Right atrium auricular region (tissue), 2 donors: Measurements from ENCODE around the gene KRTDAP. TPM values are rescaled to one million over a fixed set of nuclear protein-coding genes. Genes with fewer than 3 reads are reported as not detected.

ENCODE experiments used
- total RNA-seq, 2 donors: library from RNA; depleted of rRNA; stranded (reverse); fragments of >200 nt; gene quantifications; one replicate each; pipeline ENCODE4 v1.1.0, GENCODE V29; 2016

Gene KRTDAP
- total RNA-seq, 2 donors from 2014 or later, result not detected

Other genes with a start within 250 kb of the KRTDAP start
- gene LSR, start 241.5 kb downstream of the KRTDAP start, total RNA-seq, result 10 to 100 TPM in 1 of 2 donors, 1 to 10 TPM in 1; 7.6 to 20.1 TPM
- gene USF2, start 221.5 kb downstream of the KRTDAP start, total RNA-seq, result 100 to 1,000 TPM; 130 to 180 TPM
- gene HAMP, start 207.9 kb downstream of the KRTDAP start, total RNA-seq, result 100 to 1,000 TPM in 1 of 2 donors, not detected in 1; 146 TPM
- not detected for gene MAG, start 198.3 kb downstream of the KRTDAP start, total RNA-seq
- gene CD22, start 161.3 kb downstream of the KRTDAP start, total RNA-seq, result 1 to 10 TPM in 1 of 2 donors, not detected in 1; 1.4 TPM
- not detected for gene FFAR1, start 142.6 kb downstream of the KRTDAP start, total RNA-seq
- gene FFAR3, start 132.0 kb downstream of the KRTDAP start, total RNA-seq, result not detected
- gene GPR42, start 119.4 kb downstream of the KRTDAP start, total RNA-seq, result not detected
- gene FFAR2, start 42.2 kb downstream of the KRTDAP start, total RNA-seq, result under 1 TPM in 1 of 2 donors, not detected in 1; 0.20 TPM
- gene DMKN, start 23.2 kb upstream of the KRTDAP start, total RNA-seq, result 10 to 100 TPM in 1 of 2 donors, 1 to 10 TPM in 1; 6.9 to 52.4 TPM
- gene SBSN, start 37.8 kb upstream of the KRTDAP start, total RNA-seq, result not detected
- not detected for gene GAPDHS, start 43.0 kb upstream of the KRTDAP start, total RNA-seq
- gene TMEM147, start 55.2 kb upstream of the KRTDAP start, total RNA-seq, result 100 to 1,000 TPM in 1 of 2 donors, 10 to 100 TPM in 1; 93.3 to 106 TPM
- gene ATP4A, start 73.2 kb upstream of the KRTDAP start, total RNA-seq, result not detected
- not detected for gene PMIS2, start 95.7 kb upstream of the KRTDAP start, total RNA-seq
- 1 to 10 TPM; 2.2 to 3.9 TPM for gene HAUS5, start 122.3 kb upstream of the KRTDAP start, total RNA-seq
- 10 to 100 TPM; 40.4 to 52.4 TPM for gene RBM42, start 138.6 kb upstream of the KRTDAP start, total RNA-seq
- gene ETV2, start 151.3 kb upstream of the KRTDAP start, total RNA-seq, result 1 to 10 TPM in 1 of 2 donors, not detected in 1; 1.2 TPM
- 1,000 to 10,000 TPM; 1,397 to 1,663 TPM for gene COX6B1, start 157.9 kb upstream of the KRTDAP start, total RNA-seq
- gene UPK1A, start 176.1 kb upstream of the KRTDAP start, total RNA-seq, result not detected
- gene ZBTB32, start 214.1 kb upstream of the KRTDAP start, total RNA-seq, result not detected
- 10 to 100 TPM; 11.9 to 12.9 TPM for gene KMT2B, start 227.5 kb upstream of the KRTDAP start, total RNA-seq